GM23338 (cell line): ENCODE data around the gene CDC25C.

Experiments used
- CREB1 ChIP-seq: fragments of 250-450 bp; sonication (Bioruptor Pico); IDR thresholded peaks from 2 replicates; pipeline ENCODE4 v1.5.0; 2020; ENCODE audit warnings: low read depth, mild to moderate bottlenecking, moderate library complexity
- ETS1 ChIP-seq: IDR thresholded peaks from 2 replicates; pipeline ENCODE4 v1.6.1; 2016; ENCODE audit warnings: antibody characterized with exemption
- EZH2 ChIP-seq: fragments of 200-600 bp; sonication (generic); IDR thresholded peaks from one replicate; pipeline ENCODE4 v1.8.0; 2017; ENCODE audit warnings: antibody characterized with exemption, mild to moderate bottlenecking, low read depth; ENCODE audit not compliant: unreplicated experiment
- EZH2phosphoT487 ChIP-seq: fragments of 200-600 bp; sonication (generic); IDR thresholded peaks from one replicate; pipeline ENCODE4 v1.8.1; 2018; ENCODE audit warnings: antibody characterized with exemption; ENCODE audit not compliant: unreplicated experiment
- JUNB ChIP-seq: IDR thresholded peaks from one replicate; pipeline ENCODE4 v1.6.1; 2016; ENCODE audit warnings: antibody characterized with exemption; ENCODE audit not compliant: unreplicated experiment
- NANOG ChIP-seq: IDR thresholded peaks from 2 replicates; pipeline ENCODE4 v1.6.1; 2016; ENCODE audit warnings: antibody characterized with exemption, borderline replicate concordance
- POLR2AphosphoS5 ChIP-seq: IDR thresholded peaks from 2 replicates; pipeline ENCODE4 v1.6.1; 2016; ENCODE audit warnings: antibody characterized with exemption, low read depth
- REST ChIP-seq: IDR thresholded peaks from one replicate; pipeline ENCODE4 v1.6.1; 2018; ENCODE audit warnings: antibody characterized with exemption; ENCODE audit not compliant: unreplicated experiment
- STAT1 ChIP-seq: IDR thresholded peaks from one replicate; pipeline ENCODE4 v1.6.1; 2016; ENCODE audit warnings: antibody characterized with exemption; ENCODE audit not compliant: unreplicated experiment
- ZNF114 ChIP-seq: fragments of 250-450 bp; sonication (Bioruptor Pico); IDR thresholded peaks from 2 replicates; pipeline ENCODE4 v1.5.0; 2020; ENCODE audit warnings: mild to moderate bottlenecking, moderate library complexity
- TF ChIP-seq, protein P1 (sequence below), 2 experiments: fragments of 200-600 bp in 1 of 2; sonication (generic) in 1 of 2; conservative IDR thresholded peaks; 2 replicates each; pipeline versions ENCODE4 v1.5.1 to v1.6.1; 2016 to 2017; ENCODE audit warnings: antibody characterized with exemption in 2 of 2, low read depth in 2 of 2, mild to moderate bottlenecking in 2 of 2, moderate library complexity in 1 of 2

GRCh38 chr5:138258704-138259292 is 72.8 kb downstream of the CDC25C start:
- TF ChIP-seq EZH2 (no peak), REST (no peak), POLR2AphosphoS5 (no peak), CREB1 (CRISPR knock-in tag) (no peak), EZH2phosphoT487 (no peak), ZNF114 (CRISPR knock-in tag) (no peak), NANOG (no peak), ETS1 (no peak), JUNB (no peak), STAT1 (no peak)
- TF ChIP-seq, protein P1, sequence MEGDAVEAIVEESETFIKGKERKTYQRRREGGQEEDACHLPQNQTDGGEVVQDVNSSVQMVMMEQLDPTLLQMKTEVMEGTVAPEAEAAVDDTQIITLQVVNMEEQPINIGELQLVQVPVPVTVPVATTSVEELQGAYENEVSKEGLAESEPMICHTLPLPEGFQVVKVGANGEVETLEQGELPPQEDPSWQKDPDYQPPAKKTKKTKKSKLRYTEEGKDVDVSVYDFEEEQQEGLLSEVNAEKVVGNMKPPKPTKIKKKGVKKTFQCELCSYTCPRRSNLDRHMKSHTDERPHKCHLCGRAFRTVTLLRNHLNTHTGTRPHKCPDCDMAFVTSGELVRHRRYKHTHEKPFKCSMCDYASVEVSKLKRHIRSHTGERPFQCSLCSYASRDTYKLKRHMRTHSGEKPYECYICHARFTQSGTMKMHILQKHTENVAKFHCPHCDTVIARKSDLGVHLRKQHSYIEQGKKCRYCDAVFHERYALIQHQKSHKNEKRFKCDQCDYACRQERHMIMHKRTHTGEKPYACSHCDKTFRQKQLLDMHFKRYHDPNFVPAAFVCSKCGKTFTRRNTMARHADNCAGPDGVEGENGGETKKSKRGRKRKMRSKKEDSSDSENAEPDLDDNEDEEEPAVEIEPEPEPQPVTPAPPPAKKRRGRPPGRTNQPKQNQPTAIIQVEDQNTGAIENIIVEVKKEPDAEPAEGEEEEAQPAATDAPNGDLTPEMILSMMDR (conservative IDR thresholded peaks at IDR 0.05; ENCODE audit: low read depth in 2 of 2), result no peak
